SK-N-SH treated with all-trans-retinoic acid at 6 μM for 48 hours (cell line): ENCODE data around the gene SH3BGRL2.

Experiments used
- ATAC-seq: fragments of 200-7000 bp; cut with Tn5 transposase; 3 replicates; pipeline ENCODE4 v1.9.1; 2020; ENCODE audit warnings: mild to moderate bottlenecking, moderate library complexity
- ARNTL ChIP-seq: fragments of 450-650 bp; formaldehyde crosslinking; IDR thresholded peaks from 2 replicates; pipeline ENCODE4 v1.5.0; 2020; ENCODE audit warnings: low read depth, mild to moderate bottlenecking, moderate library complexity, borderline replicate concordance
- BACH2 ChIP-seq: fragments of 250-450 bp; sonication (Bioruptor Pico); IDR thresholded peaks from 2 replicates; pipeline ENCODE4 v1.9.0; 2021; ENCODE audit warnings: mild to moderate bottlenecking, borderline replicate concordance
- CSDC2 ChIP-seq: fragments of 250-450 bp; sonication (Bioruptor Pico); IDR thresholded peaks from 2 replicates; pipeline ENCODE4 v1.5.0; 2020; ENCODE audit warnings: mild to moderate bottlenecking, moderate library complexity
- CSRNP3 ChIP-seq: fragments of 250-450 bp; sonication (Bioruptor Pico); IDR thresholded peaks from 2 replicates; pipeline ENCODE4 v1.5.1; 2021; ENCODE audit warnings: mild to moderate bottlenecking, moderate library complexity
- GLIS3 ChIP-seq: fragments of 250-450 bp; sonication (Bioruptor Pico); IDR thresholded peaks from 2 replicates; pipeline ENCODE4 v1.5.0; 2020; ENCODE audit warnings: mild to moderate bottlenecking, moderate library complexity
- ISL1 ChIP-seq: fragments of 250-450 bp; sonication (Bioruptor Pico); IDR thresholded peaks from 2 replicates; pipeline ENCODE4 v2.1.2; 2022; ENCODE audit warnings: mild to moderate bottlenecking, moderate library complexity
- OSR1 ChIP-seq: fragments of 250-450 bp; sonication (Bioruptor Pico); IDR thresholded peaks from 2 replicates; pipeline ENCODE4 v1.8.0; 2022; ENCODE audit warnings: moderate library complexity, mild to moderate bottlenecking, inconsistent platforms
- PATZ1 ChIP-seq: fragments of 250-450 bp; sonication (Bioruptor Pico); IDR thresholded peaks from 2 replicates; pipeline ENCODE4 v1.8.0; 2020; ENCODE audit warnings: mild to moderate bottlenecking, moderate library complexity, borderline replicate concordance
- PPARA ChIP-seq: fragments of 250-450 bp; sonication (Bioruptor Pico); IDR thresholded peaks from 2 replicates; pipeline ENCODE4 v1.5.0; 2020; ENCODE audit warnings: mild to moderate bottlenecking, borderline replicate concordance
- SNAI2 ChIP-seq: fragments of 250-450 bp; sonication (Bioruptor Pico); IDR thresholded peaks from 2 replicates; pipeline ENCODE4 v1.5.0; 2020; ENCODE audit warnings: mild to moderate bottlenecking, moderate library complexity
- TCF4 ChIP-seq: fragments of 250-450 bp; sonication (Bioruptor Pico); IDR thresholded peaks from 2 replicates; pipeline ENCODE4 v1.8.0; 2021; ENCODE audit warnings: mild to moderate bottlenecking, moderate library complexity, borderline replicate concordance
- TOX ChIP-seq: fragments of 250-450 bp; sonication (Bioruptor Pico); IDR thresholded peaks from 2 replicates; pipeline ENCODE4 v1.8.0; 2021; ENCODE audit warnings: mild to moderate bottlenecking, moderate library complexity, borderline replicate concordance
- TSHZ2 ChIP-seq: fragments of 250-450 bp; sonication (Bioruptor Pico); IDR thresholded peaks from 2 replicates; pipeline ENCODE4 v1.5.0; 2020; ENCODE audit warnings: mild to moderate bottlenecking, moderate library complexity
- ZC3H10 ChIP-seq: fragments of 250-450 bp; sonication (Bioruptor Pico); IDR thresholded peaks from 2 replicates; pipeline ENCODE4 v1.5.1; 2021; ENCODE audit warnings: mild to moderate bottlenecking, moderate library complexity
- ZFP3 ChIP-seq: fragments of 250-450 bp; sonication (Bioruptor Pico); IDR thresholded peaks from 2 replicates; pipeline ENCODE4 v1.5.0; 2020; ENCODE audit warnings: mild to moderate bottlenecking, moderate library complexity
- ZFP30 ChIP-seq: fragments of 450-650 bp; formaldehyde crosslinking; IDR thresholded peaks from 2 replicates; pipeline ENCODE4 v1.5.0; 2022; ENCODE audit warnings: mild to moderate bottlenecking, moderate library complexity
- ZNF565 ChIP-seq: fragments of 450-650 bp; formaldehyde crosslinking; conservative IDR thresholded peaks from 2 replicates; pipeline ENCODE4 v1.5.0; 2020; ENCODE audit warnings: low read depth, mild to moderate bottlenecking, moderate library complexity
- ZNF70 ChIP-seq: fragments of 450-650 bp; formaldehyde crosslinking; IDR thresholded peaks from 2 replicates; pipeline ENCODE4 v1.5.0; 2020; ENCODE audit warnings: mild to moderate bottlenecking, moderate library complexity
- ZNF8 ChIP-seq: fragments of 450-650 bp; formaldehyde crosslinking; IDR thresholded peaks from 2 replicates; pipeline ENCODE4 v1.5.0; 2020; ENCODE audit warnings: mild to moderate bottlenecking, moderate library complexity

The SH3BGRL2 gene

GRCh38 chr6:79607000-79607399 lies 24.1 kb upstream of the SH3BGRL2 start:
- TF ChIP-seq CSRNP3 (no peak), ZNF565 (CRISPR knock-in tag) (no peak), TOX (CRISPR knock-in tag) (no peak), TSHZ2 (no peak)
- ATAC-seq = no peak

- TF ChIP-seq PPARA (no peak), TOX (CRISPR knock-in tag) (no peak), CSRNP3 (no peak), SNAI2 (CRISPR knock-in tag) (no peak), OSR1 (CRISPR knock-in tag) (no peak), GLIS3 (no peak), ZNF565 (CRISPR knock-in tag) (no peak), ZFP30 (no peak), ISL1 (CRISPR knock-in tag) (no peak), ZNF70 (CRISPR knock-in tag) (no peak), ARNTL (CRISPR knock-in tag) (no peak), CSDC2 (CRISPR knock-in tag) (no peak), ZC3H10 (CRISPR knock-in tag) (no peak), TCF4 (CRISPR knock-in tag) (no peak), ZFP3 (CRISPR knock-in tag) (no peak), BACH2 (CRISPR knock-in tag) (no peak), ZNF8 (CRISPR knock-in tag) (no peak)
- no peak for ATAC-seq
Measured at GRCh38 chr6:79608334-79609224, 22.6 kb upstream of the SH3BGRL2 start.

- TF ChIP-seq PPARA = no peak
- TF ChIP-seq GLIS3 = no peak
- no peak for TF ChIP-seq TOX (CRISPR knock-in tag)
- TF ChIP-seq CSDC2 (CRISPR knock-in tag) = no peak
- no peak for TF ChIP-seq SNAI2 (CRISPR knock-in tag)
- TF ChIP-seq PATZ1 (CRISPR knock-in tag) = no peak
- TF ChIP-seq ZFP30 = no peak
- no peak for TF ChIP-seq ZNF565 (CRISPR knock-in tag)
Measured at GRCh38 chr6:79609225-79609595, 21.9 kb upstream of the SH3BGRL2 start.

GRCh38 chr6:79610306-79611009 lies 20.7 kb upstream of the SH3BGRL2 start:
- TF ChIP-seq TCF4 (CRISPR knock-in tag) (peak; percentile 87), ISL1 (CRISPR knock-in tag) (peak; percentile 15; the same call in 1 of the 2 replicates), PPARA (no peak), SNAI2 (CRISPR knock-in tag) (peak; percentile 96), TSHZ2 (peak; percentile 57; the same call in 1 of the 2 replicates)
- TF ChIP-seq, all 23 proteins: peak for 4
- ATAC-seq = peak; percentile 29; the same call in 1 of the 3 replicates

More at GRCh38 chr6:79609225-79609595, 21.9 kb upstream of the SH3BGRL2 start:
- no peak for ATAC-seq
